HCT116 (cell line): ENCODE results near the gene STAG1. TPM values are rescaled to one million over a fixed set of nuclear protein-coding genes. Genes with fewer than 3 reads are reported as not detected.

Experiments
- ATAC-seq: fragments of 200-7000 bp; cut with Tn5 transposase; 2 replicates; pipeline ENCODE4 v1.9.1; 2020; ENCODE audit warnings: mild to moderate bottlenecking, moderate library complexity
- BruUV-seq: library from RNA; stranded (reverse); fragments of 400-500 nt; replicated peaks from 2 replicates; lab custom pipeline; 2021; lab: Mats Ljungman, UMichigan
- CTCF ChIA-PET: fragments of 300-600 bp; sonication (Branson Sonifier 250); formaldehyde crosslinking; loops from one replicate; lab custom pipeline; 2021; ENCODE audit warnings: antibody characterized with exemption; lab: Charles Lee
- POLR2A ChIA-PET: fragments of 300-600, 350-600 bp; sonication (Branson Sonifier 250); formaldehyde crosslinking; loops from one replicate; lab custom pipeline; 2021; ENCODE audit warnings: antibody characterized with exemption; lab: Charles Lee
- RAD21 ChIA-PET, 2 experiments: fragments of 300-600 bp; sonication (Branson Sonifier 250); formaldehyde crosslinking; loops; one replicate each; lab custom pipeline; 2023; ENCODE audit warnings: low total read pairs in 2 of 2; ENCODE audit not compliant: uncharacterized antibody in 2 of 2, unreplicated experiment in 2 of 2, low non-redundant PET in 1 of 2; lab: Charles Lee
- DNase-seq: peaks from one replicate; pipeline ENCODE4 v3.0.0-alpha.2; 2010; ENCODE audit warnings: low read depth, low spot score
- H2AFZ ChIP-seq: fragments of 200-600 bp; shearing (Covaris generic), sonication (generic); 2 replicates; pipeline ENCODE4 v1.6.1; 2017; ENCODE audit warnings: low read depth, mixed run types, mixed read lengths, antibody characterized with exemption, low read length; ENCODE audit not compliant: poor library complexity, severe bottlenecking
- H3K27ac ChIP-seq: 2 replicates; pipeline ENCODE4 v1.5.1; 2012; ENCODE audit warnings: low read depth, low read length
- H3K27me3 ChIP-seq: fragments of 200-600 bp; sonication (generic); 2 replicates; pipeline ENCODE4 v1.6.1; 2016; ENCODE audit warnings: mixed run types, low read length, mixed read lengths; ENCODE audit not compliant: insufficient read depth
- H3K36me3 ChIP-seq, 2 experiments: fragments of 200-500 bp in 1 of 2; fragments of 200-600 bp in 1 of 2; sonication (Bioruptor generic) in 1 of 2; sonication (generic) in 1 of 2; 2 replicates each; pipeline versions ENCODE4 v1.5.1 to v1.6.1; 2014 to 2016; ENCODE audit warnings: low read length in 2 of 2, inconsistent platforms in 1 of 2, mixed read lengths in 1 of 2, mixed run types in 1 of 2; ENCODE audit not compliant: insufficient read depth in 2 of 2, control insufficient read depth in 1 of 2
- H3K4me1 ChIP-seq, 2 experiments: fragments of 200-600 bp in 1 of 2; sonication (generic) in 1 of 2; 2 replicates each; pipeline versions ENCODE4 v1.5.1 to v1.6.1; 2012 to 2017; ENCODE audit warnings: low read length in 2 of 2, inconsistent platforms in 1 of 2, mild to moderate bottlenecking in 1 of 2, mixed read lengths in 1 of 2, mixed run types in 1 of 2, moderate library complexity in 1 of 2; ENCODE audit not compliant: insufficient read depth in 2 of 2, control insufficient read depth in 1 of 2
- H3K4me2 ChIP-seq: fragments of 200-600 bp; sonication (generic); 2 replicates; pipeline ENCODE4 v1.6.1; 2017; ENCODE audit warnings: mixed run types, low read length, mixed read lengths
- H3K4me3 ChIP-seq, 2 experiments: fragments of 200-600 bp in 1 of 2; sonication (generic) in 1 of 2; replicated peaks in 1 of 2; 2 replicates each; pipeline ENCODE4 v1.5.1; 2011 to 2016; ENCODE audit warnings: low read length in 2 of 2, control low read depth in 1 of 2, low read depth in 1 of 2, mild to moderate bottlenecking in 1 of 2, mixed read lengths in 1 of 2, mixed run types in 1 of 2
- H3K79me2 ChIP-seq: fragments of 200-600 bp; sonication (generic); 2 replicates; pipeline ENCODE4 v1.6.1; 2017; ENCODE audit warnings: mild to moderate bottlenecking, mixed run types, low read length, moderate library complexity, mixed read lengths; ENCODE audit not compliant: insufficient read depth
- H3K9ac ChIP-seq: fragments of 200-600 bp; sonication (generic); 2 replicates; pipeline ENCODE4 v1.6.1; 2016; ENCODE audit warnings: low read length, mixed read lengths
- H3K9me2 ChIP-seq: fragments of 200-600 bp; sonication (generic), shearing (Covaris generic); 2 replicates; pipeline ENCODE4 v1.6.1; 2017; ENCODE audit warnings: mixed run types, mild to moderate bottlenecking, moderate library complexity; ENCODE audit not compliant: insufficient read depth
- H3K9me3 ChIP-seq, 2 experiments: fragments of 200-500 bp in 1 of 2; fragments of 200-600 bp in 1 of 2; sonication (Bioruptor generic) in 1 of 2; sonication (generic) in 1 of 2; 2 replicates each; pipeline ENCODE4 v1.6.1; 2014 to 2017; ENCODE audit warnings: low read length in 2 of 2, mixed read lengths in 2 of 2, inconsistent platforms in 1 of 2, low read depth in 1 of 2, mild to moderate bottlenecking in 1 of 2, mixed run types in 1 of 2, moderate library complexity in 1 of 2; ENCODE audit not compliant: control insufficient read depth in 1 of 2, insufficient read depth in 1 of 2
- H4K20me1 ChIP-seq: fragments of 200-600 bp; sonication (generic), shearing (Covaris generic); 2 replicates; pipeline ENCODE4 v1.6.1; 2017; ENCODE audit warnings: mixed run types, mild to moderate bottlenecking, moderate library complexity; ENCODE audit not compliant: insufficient read depth
- YY1 ChIP-seq: IDR thresholded peaks from 2 replicates; pipeline ENCODE4 v1.6.1; 2011; ENCODE audit warnings: low read length, low read depth, moderate library complexity, mild to moderate bottlenecking; ENCODE audit not compliant: insufficient replicate concordance; ENCODE audit errors: extremely low read depth
- ZFX ChIP-seq: fragments of 450-650 bp; IDR thresholded peaks from 2 replicates; pipeline ENCODE4 v1.6.1; 2017
- intact Hi-C: fragments of 100-400 bp; cut with micrococcal nuclease; formaldehyde crosslinking; loops from 2 replicates; pipeline ENCODE4 v1.10.0; 2022
- total RNA-seq: library from RNA; stranded (reverse); gene quantifications from one replicate; pipeline ENCODE4 v1.2.1, GENCODE V29; 2021; ENCODE audit not compliant: unreplicated experiment
- TF ChIP-seq, protein P1 (sequence below): IDR thresholded peaks from 2 replicates; pipeline ENCODE4 v1.6.1; 2012; ENCODE audit warnings: low read depth

STAG1 gene
- total RNA-seq, 1 experiment from 2014 or later, result 29.4 TPM

DNA sequence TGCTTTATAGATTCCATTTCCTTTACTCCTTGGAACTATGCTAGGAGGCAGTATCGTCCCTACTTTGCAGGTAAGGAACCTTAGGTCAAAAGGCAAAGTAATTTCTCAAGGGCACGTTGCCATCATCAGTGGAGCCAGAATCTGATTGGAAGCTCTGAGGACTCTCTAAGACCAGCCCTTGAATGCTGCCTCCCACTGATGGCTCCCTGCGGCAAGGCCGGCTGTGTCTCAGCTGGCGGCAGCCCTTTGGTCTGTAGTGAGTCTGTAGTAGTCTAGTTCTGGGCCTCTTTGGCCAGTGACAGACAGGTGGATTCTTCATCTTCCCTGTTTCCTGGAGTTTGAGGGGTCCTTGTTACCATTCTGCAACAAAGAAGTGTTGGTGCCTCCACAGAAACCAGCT, 425.9 kb downstream of the STAG1 start:
- ATAC-seq, result no peak
- Histone ChIP-seq H3K27me3 (no peaks in the 10 kb centered on the region), H3K4me2 (no peak overlapping the region)
- TF ChIP-seq ZFX, result no peak
- TF ChIP-seq, all 23 proteins: peak for 0
- ChIA-PET CTCF (no interaction called here), POLR2A (no interaction called here), RAD21 (no interaction called here)
- H3K27ac ChIP-seq, result no peak overlapping the region
- no peaks in the 10 kb centered on the region for H4K20me1 ChIP-seq
- no peaks in the 10 kb centered on the region for H3K4me1 ChIP-seq
- intact Hi-C loops, result no loop called here
- no peak overlapping the region for H3K4me3 ChIP-seq
- no peak for DNase-seq
- H3K9me2 ChIP-seq, result no peaks in the 10 kb centered on the region
- no peak overlapping the region for H3K9ac ChIP-seq
- no peak overlapping the region for H2AFZ ChIP-seq
- H3K79me2 ChIP-seq, result no peaks in the 10 kb centered on the region
- H3K9me3 ChIP-seq, result peaks cover 0 to 7% of the 10 kb centered on the region in 2 experiments; a peak in 1 of 4 replicates
- no TSS peak for BruUV-seq
- H3K36me3 ChIP-seq, result no peaks in the 10 kb centered on the region

DNA sequence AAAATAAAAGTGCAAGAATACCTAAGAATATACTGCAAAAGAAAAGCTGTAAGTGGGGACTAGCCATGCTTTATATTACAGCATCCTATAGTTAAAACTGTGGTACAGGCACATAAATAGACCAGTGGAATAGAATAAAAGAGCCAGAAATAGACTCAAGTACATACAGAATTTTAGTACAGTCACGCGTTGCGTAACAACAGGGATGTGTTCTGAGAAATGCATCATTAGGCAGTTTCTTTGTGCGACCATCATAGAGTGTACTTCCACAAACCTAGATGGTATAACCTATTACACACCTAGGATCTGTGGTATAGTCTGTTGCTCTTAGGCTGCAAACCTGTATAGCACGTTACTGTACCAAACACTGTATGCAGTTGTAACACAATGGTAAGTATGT, 440.2 kb downstream of the STAG1 start:
- no peaks in the 10 kb centered on the region for H3K79me2 ChIP-seq
- RAD21 ChIA-PET, result no interaction called here
- H4K20me1 ChIP-seq, result no peaks in the 10 kb centered on the region
- no TSS peak for BruUV-seq
- H3K4me1 ChIP-seq, result no peaks in the 10 kb centered on the region
- DNase-seq, result no peak
- no peaks in the 10 kb centered on the region for H3K9me2 ChIP-seq
- intact Hi-C loops, result no loop called here
- H2AFZ ChIP-seq, result no peak overlapping the region
- CTCF ChIA-PET, result no interaction called here
- no peaks in the 10 kb centered on the region for H3K27me3 ChIP-seq
- no peaks in the 10 kb centered on the region for H3K9me3 ChIP-seq
- H3K27ac ChIP-seq, result no peak overlapping the region
- no peaks in the 10 kb centered on the region for H3K36me3 ChIP-seq
- no peak overlapping the region for H3K4me3 ChIP-seq
- no peak overlapping the region for H3K9ac ChIP-seq
- H3K4me2 ChIP-seq, result no peak overlapping the region
- ATAC-seq, result no peak
- no peak for TF ChIP-seq YY1
- TF ChIP-seq, protein P1, sequence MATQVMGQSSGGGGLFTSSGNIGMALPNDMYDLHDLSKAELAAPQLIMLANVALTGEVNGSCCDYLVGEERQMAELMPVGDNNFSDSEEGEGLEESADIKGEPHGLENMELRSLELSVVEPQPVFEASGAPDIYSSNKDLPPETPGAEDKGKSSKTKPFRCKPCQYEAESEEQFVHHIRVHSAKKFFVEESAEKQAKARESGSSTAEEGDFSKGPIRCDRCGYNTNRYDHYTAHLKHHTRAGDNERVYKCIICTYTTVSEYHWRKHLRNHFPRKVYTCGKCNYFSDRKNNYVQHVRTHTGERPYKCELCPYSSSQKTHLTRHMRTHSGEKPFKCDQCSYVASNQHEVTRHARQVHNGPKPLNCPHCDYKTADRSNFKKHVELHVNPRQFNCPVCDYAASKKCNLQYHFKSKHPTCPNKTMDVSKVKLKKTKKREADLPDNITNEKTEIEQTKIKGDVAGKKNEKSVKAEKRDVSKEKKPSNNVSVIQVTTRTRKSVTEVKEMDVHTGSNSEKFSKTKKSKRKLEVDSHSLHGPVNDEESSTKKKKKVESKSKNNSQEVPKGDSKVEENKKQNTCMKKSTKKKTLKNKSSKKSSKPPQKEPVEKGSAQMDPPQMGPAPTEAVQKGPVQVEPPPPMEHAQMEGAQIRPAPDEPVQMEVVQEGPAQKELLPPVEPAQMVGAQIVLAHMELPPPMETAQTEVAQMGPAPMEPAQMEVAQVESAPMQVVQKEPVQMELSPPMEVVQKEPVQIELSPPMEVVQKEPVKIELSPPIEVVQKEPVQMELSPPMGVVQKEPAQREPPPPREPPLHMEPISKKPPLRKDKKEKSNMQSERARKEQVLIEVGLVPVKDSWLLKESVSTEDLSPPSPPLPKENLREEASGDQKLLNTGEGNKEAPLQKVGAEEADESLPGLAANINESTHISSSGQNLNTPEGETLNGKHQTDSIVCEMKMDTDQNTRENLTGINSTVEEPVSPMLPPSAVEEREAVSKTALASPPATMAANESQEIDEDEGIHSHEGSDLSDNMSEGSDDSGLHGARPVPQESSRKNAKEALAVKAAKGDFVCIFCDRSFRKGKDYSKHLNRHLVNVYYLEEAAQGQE, result no peak
- TF ChIP-seq, all 23 proteins: peak for 0
- POLR2A ChIA-PET, result no interaction called here
